Upper lobe of left lung (tissue), 4 donors: ENCODE results near the gene TMEM135.

Experiments
- CTCF ChIP-seq, 6 experiments: fragments of 450-650 bp in 4 of 6; fragments of 200-600 bp in 2 of 6; sonication (generic) in 2 of 6; IDR thresholded peaks; one replicate each; pipeline ENCODE4 v1.5.1; 2016 to 2019; ENCODE audit warnings: antibody characterized with exemption in 6 of 6
- EP300 ChIP-seq, 4 donors: sonication (generic); formaldehyde crosslinking; IDR thresholded peaks; one replicate each; pipeline ENCODE4 v1.5.1; 2017; ENCODE audit warnings: antibody characterized with exemption in 4 of 4, control low read depth in 2 of 4
- POLR2A ChIP-seq, 4 donors: fragments of 450-650 bp; IDR thresholded peaks; one replicate each; pipeline ENCODE4 v1.5.1; 2016 to 2017; ENCODE audit warnings: antibody characterized with exemption in 4 of 4, mild to moderate bottlenecking in 2 of 4
- POLR2AphosphoS5 ChIP-seq, 2 donors: sonication (generic); formaldehyde crosslinking; IDR thresholded peaks; one replicate each; pipeline ENCODE4 v1.5.1; 2017; ENCODE audit warnings: antibody characterized with exemption in 2 of 2

DNA sequence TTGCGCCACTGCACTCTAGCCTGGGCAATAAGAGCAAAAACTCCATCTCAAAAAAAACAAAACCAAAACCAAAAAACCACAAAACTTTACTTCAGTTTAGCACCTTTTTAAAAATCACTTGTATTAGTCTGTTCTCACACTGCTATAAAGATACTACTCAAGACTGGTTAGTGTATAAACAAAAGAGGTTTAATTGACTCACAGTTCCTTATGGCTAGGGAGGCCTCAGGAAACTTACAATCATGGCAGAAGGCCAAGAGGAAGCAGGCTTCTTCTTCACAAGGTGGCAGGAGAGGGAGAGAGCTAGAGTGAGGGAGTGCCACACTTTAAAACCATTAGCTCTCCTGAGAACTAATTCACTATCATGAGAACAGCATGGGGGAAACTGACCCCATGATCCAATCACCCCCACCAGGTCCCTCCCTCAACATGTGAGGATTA lies 261.3 kb downstream of the TMEM135 start:
- no peak for TF ChIP-seq CTCF (IDR thresholded peaks at IDR 0.05)
- no peak for TF ChIP-seq POLR2AphosphoS5 (IDR thresholded peaks at IDR 0.05)
- no peak for TF ChIP-seq POLR2A (IDR thresholded peaks at IDR 0.05)
- TF ChIP-seq EP300 (IDR thresholded peaks at IDR 0.05), result no peak
